Activated B cell treated with CpG ODN at 0.5 μM for 24 hours (primary cell): Measurements from ENCODE around the gene TBX5. TPM values are rescaled to one million over a fixed set of nuclear protein-coding genes. Genes with fewer than 3 reads are reported as not detected.

ENCODE experiments used
- ATAC-seq: fragments of 200-7000 bp; cut with Tn5 transposase; one replicate; pipeline ENCODE4 v1.10.0; 2021; ENCODE audit warnings: low read depth, mild to moderate bottlenecking, moderate library complexity
- CTCF ChIA-PET: fragments of 350-600 bp; sonication (Branson Sonifier 250); formaldehyde crosslinking; loops from one replicate; lab custom pipeline; 2021; ENCODE audit warnings: antibody characterized with exemption; lab: Charles Lee
- POLR2A ChIA-PET: fragments of 350-600 bp; sonication (Branson Sonifier 250); formaldehyde crosslinking; loops from one replicate; lab custom pipeline; 2021; ENCODE audit warnings: antibody characterized with exemption; lab: Charles Lee
- DNase-seq: peaks from one replicate; pipeline ENCODE4 v3.0.0; 2022
- H3K27ac Mint-ChIP-seq: one replicate; pipeline ENCODE4 v1.8.0; 2020; ENCODE audit warnings: mixed read lengths
- H3K27me3 Mint-ChIP-seq: one replicate; pipeline ENCODE4 v1.8.0; 2021; ENCODE audit warnings: mixed read lengths
- H3K36me3 Mint-ChIP-seq: one replicate; pipeline ENCODE4 v1.8.0; 2021; ENCODE audit warnings: low read depth, mixed read lengths
- H3K4me1 Mint-ChIP-seq: one replicate; pipeline ENCODE4 v1.8.0; 2021; ENCODE audit warnings: mixed read lengths
- H3K4me3 Mint-ChIP-seq: one replicate; pipeline ENCODE4 v1.8.0; 2020; ENCODE audit warnings: mild to moderate bottlenecking, mixed read lengths
- H3K9me3 Mint-ChIP-seq: one replicate; pipeline ENCODE4 v1.8.0; 2020; ENCODE audit warnings: mixed read lengths
- intact Hi-C: fragments of 100-400 bp; cut with micrococcal nuclease; formaldehyde crosslinking; loops from one replicate; pipeline ENCODE4 v1.15.1; 2024
- total RNA-seq: library from RNA; stranded (reverse); gene quantifications from 2 replicates; pipeline ENCODE4 v1.2.3, GENCODE V29; 2022
- TF ChIP-seq, protein P1 (sequence below): fragments of 200-600 bp; IDR thresholded peaks from one replicate; pipeline ENCODE4 v1.8.0; 2022; ENCODE audit warnings: antibody characterized with exemption, mild to moderate bottlenecking

Gene TBX5
- total RNA-seq, 1 donor from 2014 or later: not detected

DNA sequence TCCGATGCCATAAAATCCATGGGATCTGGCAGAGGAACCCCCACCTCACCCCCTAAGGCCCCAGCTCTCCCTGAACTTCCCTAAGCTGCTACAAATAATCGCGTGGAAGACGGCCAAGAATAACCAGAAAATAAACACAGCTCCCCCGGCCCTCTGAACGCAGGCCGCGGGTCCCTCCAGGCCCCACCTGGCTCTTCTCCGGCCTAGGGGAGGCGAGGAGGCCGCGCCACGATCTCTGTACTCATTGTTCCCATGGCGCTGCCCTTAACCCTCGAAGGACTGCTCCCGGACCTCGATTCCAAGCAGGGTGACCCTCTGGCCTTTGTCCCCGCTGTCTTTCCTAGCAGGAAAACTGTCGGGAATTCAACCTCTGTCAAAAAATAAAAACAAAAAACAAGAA, 33.9 kb upstream of the TBX5 start:
- Mint-ChIP-seq H3K4me3 (no peak overlapping the region), H3K27ac (no peak overlapping the region), H3K4me1 (no peaks in the 10 kb centered on the region), H3K27me3 (peaks cover 74% of the 10 kb centered on the region), H3K9me3 (peaks cover 5% of the 10 kb centered on the region), H3K36me3 (no peaks in the 10 kb centered on the region)
- ChIA-PET CTCF (no interaction called here), POLR2A (no interaction called here)
- intact Hi-C loops: no loop called here
- DNase-seq (no peak), ATAC-seq (no peak)
- TF ChIP-seq, protein P1, sequence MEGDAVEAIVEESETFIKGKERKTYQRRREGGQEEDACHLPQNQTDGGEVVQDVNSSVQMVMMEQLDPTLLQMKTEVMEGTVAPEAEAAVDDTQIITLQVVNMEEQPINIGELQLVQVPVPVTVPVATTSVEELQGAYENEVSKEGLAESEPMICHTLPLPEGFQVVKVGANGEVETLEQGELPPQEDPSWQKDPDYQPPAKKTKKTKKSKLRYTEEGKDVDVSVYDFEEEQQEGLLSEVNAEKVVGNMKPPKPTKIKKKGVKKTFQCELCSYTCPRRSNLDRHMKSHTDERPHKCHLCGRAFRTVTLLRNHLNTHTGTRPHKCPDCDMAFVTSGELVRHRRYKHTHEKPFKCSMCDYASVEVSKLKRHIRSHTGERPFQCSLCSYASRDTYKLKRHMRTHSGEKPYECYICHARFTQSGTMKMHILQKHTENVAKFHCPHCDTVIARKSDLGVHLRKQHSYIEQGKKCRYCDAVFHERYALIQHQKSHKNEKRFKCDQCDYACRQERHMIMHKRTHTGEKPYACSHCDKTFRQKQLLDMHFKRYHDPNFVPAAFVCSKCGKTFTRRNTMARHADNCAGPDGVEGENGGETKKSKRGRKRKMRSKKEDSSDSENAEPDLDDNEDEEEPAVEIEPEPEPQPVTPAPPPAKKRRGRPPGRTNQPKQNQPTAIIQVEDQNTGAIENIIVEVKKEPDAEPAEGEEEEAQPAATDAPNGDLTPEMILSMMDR: no peak

DNA sequence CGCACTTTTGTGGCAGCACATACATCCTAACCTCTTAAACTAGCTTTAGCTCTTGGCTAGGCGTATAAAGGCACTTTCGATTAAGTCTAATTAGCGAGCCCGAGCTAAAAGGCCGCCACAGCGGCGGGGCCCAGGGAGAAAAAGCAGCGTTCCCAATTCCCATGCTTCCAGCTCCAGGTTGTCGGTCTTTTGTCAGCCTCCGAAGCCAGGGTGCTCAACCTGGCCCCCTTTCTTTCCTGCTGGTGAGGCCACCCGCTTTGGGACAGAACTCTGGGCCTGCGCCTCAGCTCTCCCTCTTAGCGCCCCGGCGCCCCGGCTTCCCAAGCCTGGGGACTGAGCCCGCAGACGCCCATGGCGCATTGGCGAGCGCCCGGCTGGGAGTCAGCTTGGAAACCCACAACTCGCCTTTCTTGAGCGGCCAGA, 33.3 kb upstream of the TBX5 start:
- CTCF ChIA-PET: no interaction called here
- H3K36me3 Mint-ChIP-seq: no peaks in the 10 kb centered on the region
- H3K4me3 Mint-ChIP-seq: no peak overlapping the region
- peaks cover 5% of the 10 kb centered on the region for H3K9me3 Mint-ChIP-seq
- POLR2A ChIA-PET: no interaction called here
- ATAC-seq: no peak
- no peak overlapping the region for H3K27ac Mint-ChIP-seq
- intact Hi-C loops: no loop called here
- no peaks in the 10 kb centered on the region for H3K4me1 Mint-ChIP-seq
- TF ChIP-seq, protein P1: no peak
- no peak for DNase-seq
- H3K27me3 Mint-ChIP-seq: peaks cover 70% of the 10 kb centered on the region

DNA sequence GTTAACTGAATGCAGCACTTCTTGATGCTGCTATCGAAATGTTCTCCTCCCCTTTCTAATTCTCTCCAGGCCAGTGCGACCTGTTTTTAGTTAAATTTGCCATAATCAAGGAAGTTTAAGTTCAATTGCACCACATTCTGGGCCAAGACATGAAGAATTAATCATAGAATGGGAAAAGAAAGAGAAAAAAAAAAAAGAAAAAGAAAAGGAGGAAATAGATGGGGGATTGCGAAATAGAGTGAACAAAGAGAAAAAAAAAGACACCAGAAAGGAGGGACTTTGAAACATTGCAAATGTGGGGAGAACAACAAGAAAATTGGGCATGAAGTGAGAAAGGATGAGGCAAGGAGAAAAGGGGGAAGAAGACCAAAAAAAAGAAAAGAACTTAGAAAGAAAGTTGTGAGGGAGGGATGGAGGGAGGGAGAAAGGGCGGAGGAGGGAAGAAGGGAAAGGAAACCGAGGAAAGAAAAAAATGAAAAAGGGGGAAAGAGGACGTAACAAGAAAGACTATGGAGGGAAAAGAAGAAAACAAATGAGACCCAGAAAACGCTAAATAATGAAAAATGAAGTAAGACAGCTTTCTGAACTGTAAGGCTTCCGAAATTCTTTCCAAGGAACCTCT, 32.8 kb upstream of the TBX5 start:
- intact Hi-C loops: no loop called here
- peaks cover 65% of the 10 kb centered on the region for H3K27me3 Mint-ChIP-seq

DNA sequence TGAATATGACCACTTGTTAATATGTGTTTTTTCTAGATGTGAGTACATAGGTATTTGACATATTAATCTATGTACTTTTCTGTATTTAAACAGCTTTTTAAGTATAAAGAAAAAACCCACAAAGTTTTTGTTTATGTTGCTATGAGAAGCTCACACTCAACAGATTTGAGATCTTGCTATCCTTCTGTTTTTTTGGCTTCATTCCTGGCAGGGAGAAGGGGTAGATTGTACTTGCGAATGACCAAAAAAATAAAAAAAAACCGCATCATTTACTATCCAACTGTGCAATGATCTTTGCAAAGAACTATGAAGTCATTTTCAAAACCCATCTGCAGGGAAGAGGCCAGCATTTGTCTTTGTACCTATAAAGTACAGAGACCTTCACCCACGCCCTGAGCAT, 28.4 kb upstream of the TBX5 start:
- no peaks in the 10 kb centered on the region for H3K36me3 Mint-ChIP-seq
- H3K9me3 Mint-ChIP-seq: peaks cover 5% of the 10 kb centered on the region
- ChIA-PET POLR2A (no interaction called here), CTCF (no interaction called here)
- no peak for ATAC-seq
- no peak overlapping the region for H3K4me3 Mint-ChIP-seq
- H3K27ac Mint-ChIP-seq: no peak overlapping the region
- H3K4me1 Mint-ChIP-seq: no peaks in the 10 kb centered on the region
- intact Hi-C loops: no loop called here
- H3K27me3 Mint-ChIP-seq: peaks cover 28% of the 10 kb centered on the region
- no peak for DNase-seq
- TF ChIP-seq, protein P1: no peak

More for the DNA sequence above, 32.8 kb upstream of the TBX5 start:
- Mint-ChIP-seq H3K4me1 (no peaks in the 10 kb centered on the region), H3K4me3 (no peak overlapping the region), H3K9me3 (peaks cover 5% of the 10 kb centered on the region), H3K36me3 (no peaks in the 10 kb centered on the region), H3K27ac (no peak overlapping the region)
- DNase-seq (no peak), ATAC-seq (no peak)
- TF ChIP-seq, protein P1: no peak
- ChIA-PET CTCF (no interaction called here), POLR2A (no interaction called here)

DNA sequence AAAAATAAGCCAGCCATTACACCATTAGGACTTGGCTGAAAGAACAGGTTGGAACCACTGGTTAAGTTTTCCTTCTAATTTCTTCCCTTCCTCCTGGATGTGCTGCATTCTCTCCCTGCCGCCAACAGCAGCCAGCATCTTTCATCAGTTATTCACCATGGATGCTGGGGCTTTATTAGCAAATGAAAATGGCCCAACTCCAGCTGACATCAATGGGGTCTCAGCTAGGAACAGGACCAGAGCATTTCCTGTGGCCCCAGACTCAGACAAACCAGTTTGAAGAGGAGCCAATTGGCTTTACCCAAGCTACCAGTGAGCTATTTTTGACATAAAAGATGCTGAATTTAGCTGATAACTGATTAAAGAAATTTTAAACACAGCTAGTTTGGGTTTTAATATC, 26.0 kb upstream of the TBX5 start:
- DNase-seq (no peak), ATAC-seq (no peak)
- H3K36me3 Mint-ChIP-seq: no peaks in the 10 kb centered on the region
- TF ChIP-seq, protein P1: no peak
- peaks cover 10% of the 10 kb centered on the region for H3K27me3 Mint-ChIP-seq
- no peak overlapping the region for H3K27ac Mint-ChIP-seq
- CTCF ChIA-PET: no interaction called here
- H3K4me3 Mint-ChIP-seq: no peak overlapping the region
- no peaks in the 10 kb centered on the region for H3K4me1 Mint-ChIP-seq
- POLR2A ChIA-PET: no interaction called here
- intact Hi-C loops: no loop called here
- peaks cover 5% of the 10 kb centered on the region for H3K9me3 Mint-ChIP-seq
